Ectodermal cell (in vitro differentiated cells): ENCODE results near the gene OR1S2.

ENCODE experiments used
- H3K27ac ChIP-seq: 2 replicates; pipeline ENCODE4 v1.7.0; 2013; ENCODE audit warnings: mild to moderate bottlenecking, low read depth, low read length; ENCODE audit not compliant: insufficient read depth, poor library complexity, severe bottlenecking
- H3K27me3 ChIP-seq: 2 replicates; pipeline ENCODE4 v1.7.0; 2013; ENCODE audit warnings: mild to moderate bottlenecking, low read length; ENCODE audit not compliant: insufficient read depth, control insufficient read depth, poor library complexity, severe bottlenecking
- H3K36me3 ChIP-seq: one replicate; pipeline ENCODE4 v1.7.0; 2013; ENCODE audit warnings: low read length; ENCODE audit not compliant: control insufficient read depth, insufficient read depth
- H3K4me1 ChIP-seq: one replicate; pipeline ENCODE4 v1.7.0; 2013; ENCODE audit warnings: low read length; ENCODE audit not compliant: control insufficient read depth, insufficient read depth
- H3K4me3 ChIP-seq: 2 replicates; pipeline ENCODE4 v1.7.0; 2013; ENCODE audit warnings: low read depth, low read length, control low read depth; ENCODE audit not compliant: insufficient read depth
- H3K9me3 ChIP-seq: 2 replicates; pipeline ENCODE4 v1.7.0; 2013; ENCODE audit warnings: mild to moderate bottlenecking, low read length, moderate library complexity; ENCODE audit not compliant: control insufficient read depth
- WGBS, 2 experiments: methylation state at CpG; one replicate each; pipeline ENCODE4 v1.1.7; 2013; ENCODE audit warnings: missing lambda C conversion rate in 2 of 2; 5-methylcytosine and 5-hydroxymethylcytosine counted together

Gene OR1S2

GRCh38 chr11:58188770-58189169 is 15.2 kb downstream of the OR1S2 start, which contains the start of gene OR9Q2:
Gene OR9Q2 (plus strand): TSS chr11:58189070. CDS start chr11:58190491, 1,421 bp downstream.
- Histone ChIP-seq H3K9me3 (no peaks in the 10 kb centered on the region), H3K4me3 (no peak within 1 kb of the TSS), H3K27me3 (no peaks in the 10 kb centered on the region), H3K27ac (no peak within 1 kb of the TSS), H3K4me1 (no peaks in the 10 kb centered on the region), H3K36me3 (no peaks in the 10 kb centered on the region)
- 85 to 88% methylated on average over 2 of the region's 2 CpGs for WGBS, 2 experiments

- no peaks in the 10 kb centered on the region for H3K9me3 ChIP-seq
- no peaks in the 10 kb centered on the region for H3K27me3 ChIP-seq
- no peak overlapping the region for H3K27ac ChIP-seq
- H3K4me3 ChIP-seq: no peak overlapping the region
- no peaks in the 10 kb centered on the region for H3K36me3 ChIP-seq
- no peaks in the 10 kb centered on the region for H3K4me1 ChIP-seq
- 94 to 96% methylated on average over 4 of the region's 4 CpGs for WGBS, 2 experiments
Observed at GRCh38 chr11:58186938-58187337, 17.0 kb downstream of the OR1S2 start.

DNA sequence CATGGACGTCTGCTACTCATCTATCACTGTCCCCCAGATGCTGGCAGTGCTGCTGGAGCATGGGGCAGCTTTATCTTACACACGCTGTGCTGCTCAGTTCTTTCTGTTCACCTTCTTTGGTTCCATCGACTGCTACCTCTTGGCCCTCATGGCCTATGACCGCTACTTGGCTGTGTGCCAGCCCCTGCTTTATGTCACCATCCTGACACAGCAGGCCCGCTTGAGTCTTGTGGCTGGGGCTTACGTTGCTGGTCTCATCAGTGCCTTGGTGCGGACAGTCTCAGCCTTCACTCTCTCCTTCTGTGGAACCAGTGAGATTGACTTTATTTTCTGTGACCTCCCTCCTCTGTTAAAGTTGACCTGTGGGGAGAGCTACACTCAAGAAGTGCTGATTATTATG is 24.3 kb downstream of the OR1S2 start:
- no peak overlapping the region for H3K27ac ChIP-seq
- WGBS, 2 experiments: 85 to 90% methylated on average over 7 of the region's 7 CpGs
- no peaks in the 10 kb centered on the region for H3K36me3 ChIP-seq
- H3K9me3 ChIP-seq: no peaks in the 10 kb centered on the region
- no peak overlapping the region for H3K4me3 ChIP-seq
- no peaks in the 10 kb centered on the region for H3K4me1 ChIP-seq
- no peaks in the 10 kb centered on the region for H3K27me3 ChIP-seq

DNA sequence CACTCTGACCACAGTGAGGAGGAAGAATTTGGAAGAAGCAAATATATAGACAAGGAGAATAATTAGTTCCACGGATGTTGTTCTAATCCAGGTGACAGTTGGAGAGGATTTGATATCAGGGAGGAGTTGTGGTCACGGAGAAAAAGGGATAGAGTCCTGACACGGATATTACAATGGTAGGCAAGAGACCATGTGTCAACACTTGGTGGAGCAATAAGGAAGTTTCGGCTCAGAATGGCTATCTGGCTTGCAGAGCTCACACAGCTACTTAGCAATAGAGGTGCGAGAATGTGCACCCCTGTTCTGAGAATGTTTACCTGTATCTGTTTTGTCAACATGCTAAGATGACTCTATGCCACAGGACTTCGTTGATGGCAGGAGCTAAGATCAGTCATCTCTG is 25.5 kb downstream of the OR1S2 start:
- no peaks in the 10 kb centered on the region for H3K36me3 ChIP-seq
- 91 to 95% methylated on average over 6 of the region's 6 CpGs for WGBS, 2 experiments
- no peak overlapping the region for H3K27ac ChIP-seq
- H3K27me3 ChIP-seq: no peaks in the 10 kb centered on the region
- no peaks in the 10 kb centered on the region for H3K4me1 ChIP-seq
- no peak overlapping the region for H3K4me3 ChIP-seq
- H3K9me3 ChIP-seq: no peaks in the 10 kb centered on the region

GRCh38 chr11:58177409-58178054 is 26.4 kb downstream of the OR1S2 start:
- WGBS, 2 experiments: 91 to 92% methylated on average over 3 to 4 of the region's 5 CpGs
- Histone ChIP-seq H3K4me3 (no peak overlapping the region), H3K9me3 (no peaks in the 10 kb centered on the region), H3K36me3 (no peaks in the 10 kb centered on the region), H3K4me1 (no peaks in the 10 kb centered on the region), H3K27me3 (no peaks in the 10 kb centered on the region), H3K27ac (no peak overlapping the region)

DNA sequence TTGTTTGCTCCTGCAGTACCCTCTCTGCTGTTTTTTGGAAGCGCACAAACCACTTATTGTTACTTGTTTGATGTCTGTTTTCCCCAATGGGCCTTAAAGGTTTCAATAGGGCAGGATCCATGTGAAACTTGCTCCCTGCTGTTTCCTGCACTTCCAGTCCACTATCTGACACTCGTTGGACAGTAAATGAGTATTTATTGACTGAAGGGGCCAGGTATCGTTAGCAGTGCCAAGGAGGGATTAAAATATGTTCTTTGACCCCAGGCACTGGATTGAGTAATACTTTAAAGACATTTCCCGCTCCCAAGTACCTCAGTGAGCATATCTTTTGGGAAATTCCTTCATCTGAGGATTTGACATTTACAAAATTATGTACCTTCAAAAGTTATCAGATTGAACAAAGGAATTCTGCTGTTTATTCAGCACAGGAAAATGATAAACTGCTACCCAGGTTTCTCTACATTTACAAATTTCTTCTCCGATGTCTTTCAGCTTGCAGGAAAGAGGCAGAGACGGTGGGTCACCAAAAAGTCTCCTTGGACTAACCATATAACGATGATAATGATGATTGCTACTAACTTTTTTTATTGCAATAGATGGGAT is 38.3 kb downstream of the OR1S2 start:
- no peaks in the 10 kb centered on the region for H3K27me3 ChIP-seq
- H3K4me3 ChIP-seq: no peak overlapping the region
- H3K36me3 ChIP-seq: no peaks in the 10 kb centered on the region
- H3K27ac ChIP-seq: no peak overlapping the region
- no peaks in the 10 kb centered on the region for H3K9me3 ChIP-seq
- H3K4me1 ChIP-seq: no peaks in the 10 kb centered on the region
- WGBS, 2 experiments: 94 to 95% methylated on average over 7 of the region's 7 CpGs

DNA sequence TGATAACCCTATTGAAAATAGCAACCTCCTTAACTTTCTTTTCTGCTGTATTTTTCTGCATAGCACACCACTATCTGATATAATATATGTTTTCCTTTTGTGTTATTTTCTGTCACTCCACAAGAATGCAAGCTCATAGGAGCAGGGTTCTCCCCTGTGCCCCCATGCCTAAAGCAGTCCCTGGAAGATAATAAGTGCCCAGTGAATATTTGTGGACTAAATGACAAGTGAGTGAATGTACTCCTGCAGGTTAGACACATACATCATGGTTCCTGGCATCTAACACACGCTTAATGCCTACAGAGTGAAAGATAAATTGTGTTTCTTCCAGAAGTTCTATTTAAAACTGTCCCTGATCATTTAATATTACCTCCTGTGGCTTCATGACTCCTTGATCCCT is 39.0 kb downstream of the OR1S2 start:
- Histone ChIP-seq H3K27ac (no peak overlapping the region), H3K4me1 (no peaks in the 10 kb centered on the region), H3K36me3 (no peaks in the 10 kb centered on the region), H3K4me3 (no peak overlapping the region), H3K9me3 (no peaks in the 10 kb centered on the region), H3K27me3 (no peaks in the 10 kb centered on the region)
- WGBS, 2 experiments: 95 to 100% methylated on average over 1 of the region's 1 CpG

DNA sequence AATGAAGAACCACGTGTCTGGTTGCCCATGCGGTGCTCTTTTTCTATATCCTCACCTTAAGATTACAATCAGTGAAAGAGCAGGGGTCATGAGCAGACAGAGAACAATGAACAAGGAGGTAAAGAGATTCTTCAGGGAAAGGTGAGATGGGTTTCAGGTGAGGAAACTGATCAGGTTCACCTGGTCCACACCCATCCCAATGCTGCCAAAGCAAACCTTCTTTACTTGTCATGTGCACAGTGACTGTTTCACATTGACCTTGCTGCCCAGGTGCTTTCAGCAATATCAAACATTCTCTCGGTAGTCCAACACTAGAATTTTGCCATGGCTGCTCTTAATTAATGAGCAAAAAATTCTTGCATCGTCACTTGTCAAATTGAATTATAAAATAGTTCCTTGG is 39.6 kb downstream of the OR1S2 start:
- Histone ChIP-seq H3K4me3 (no peak overlapping the region), H3K9me3 (no peaks in the 10 kb centered on the region), H3K36me3 (no peaks in the 10 kb centered on the region), H3K27me3 (no peaks in the 10 kb centered on the region), H3K4me1 (no peaks in the 10 kb centered on the region), H3K27ac (no peak overlapping the region)
- 84 to 96% methylated on average over 2 to 4 of the region's 4 CpGs for WGBS, 2 experiments
